ENCODE results near the gene NOX4. TPM values are rescaled to one million over a fixed set of nuclear protein-coding genes. Genes with fewer than 3 reads are reported as not detected.
"Not testable (repeated sequence)": the region's sequence is repeated elsewhere in the genome, so short reads cannot be mapped to it uniquely, and the experiment has no call there.

Gene NOX4
- total RNA-seq, 4 donors from 2014 or later, result 38.4 to 129 (median 67.4) TPM

- no peak for DNase-seq (ENCODE audit: low spot score in 2 of 2)
- no peak overlapping the region for H3K27ac ChIP-seq
Observed at GRCh38 chr11:89420981-89421380, 70.2 kb downstream of the NOX4 start.

GRCh38 chr11:89416961-89417360 lies 74.2 kb downstream of the NOX4 start:
- DNase-seq (ENCODE audit: low spot score in 2 of 2), result no peak
- WGBS, 2 donors, result 43 to 48% methylated on average over 2 of the region's 2 CpGs

More at GRCh38 chr11:89420981-89421380, 70.2 kb downstream of the NOX4 start:
- Histone ChIP-seq H3K36me3 (no peaks in the 10 kb centered on the region), H3K27me3 (no peaks in the 10 kb centered on the region), H3K4me1 (no peaks in the 10 kb centered on the region), H3K4me3 (no peak overlapping the region), H3K9me3 (no peaks in the 10 kb centered on the region)
- TF ChIP-seq EP300 (IDR thresholded peaks at IDR 0.05), result no peak
- TF ChIP-seq POLR2A (IDR thresholded peaks at IDR 0.05), result no peak
- no peak for TF ChIP-seq CTCF (IDR thresholded peaks at IDR 0.05)
- 92 to 93% methylated on average over 3 of the region's 3 CpGs for WGBS, 2 donors

GRCh38 chr11:89411112-89411511 lies 80.1 kb downstream of the NOX4 start:
- H3K9me3 ChIP-seq; H3K36me3 ChIP-seq; H3K27me3 ChIP-seq; H3K4me3 ChIP-seq; H3K27ac ChIP-seq; DNase-seq (ENCODE audit: low spot score in 2 of 2); H3K4me1 ChIP-seq: not testable (repeated sequence)
- 97 to 100% methylated on average over 3 of the region's 3 CpGs for WGBS, 2 donors

More at GRCh38 chr11:89416961-89417360, 74.2 kb downstream of the NOX4 start:
- Histone ChIP-seq H3K27ac (no peak overlapping the region), H3K9me3 (no peaks in the 10 kb centered on the region), H3K36me3 (no peaks in the 10 kb centered on the region), H3K4me3 (no peak overlapping the region), H3K27me3 (no peaks in the 10 kb centered on the region), H3K4me1 (no peaks in the 10 kb centered on the region)
- TF ChIP-seq POLR2A (IDR thresholded peaks at IDR 0.05), result no peak
- no peak for TF ChIP-seq CTCF (IDR thresholded peaks at IDR 0.05)
- TF ChIP-seq EP300 (IDR thresholded peaks at IDR 0.05), result no peak

GRCh38 chr11:89410666-89411065 lies 80.5 kb downstream of the NOX4 start:
- not testable (repeated sequence) for H3K27me3 ChIP-seq; DNase-seq (ENCODE audit: low spot score in 2 of 2); H3K9me3 ChIP-seq; H3K36me3 ChIP-seq; H3K27ac ChIP-seq; H3K4me3 ChIP-seq; H3K4me1 ChIP-seq
- WGBS, 2 donors, result 38 to 64% methylated on average over 1 of the region's 1 CpG

- H3K36me3 ChIP-seq; H3K27me3 ChIP-seq; H3K27ac ChIP-seq; H3K9me3 ChIP-seq; H3K4me1 ChIP-seq; H3K4me3 ChIP-seq; DNase-seq (ENCODE audit: low spot score in 2 of 2): not testable (repeated sequence)
- WGBS, 2 donors, result 64 to 84% methylated on average over 2 of the region's 2 CpGs
Observed at GRCh38 chr11:89408441-89408840, 82.7 kb downstream of the NOX4 start.

- Histone ChIP-seq H3K27ac (no peak overlapping the region), H3K4me3 (no peak overlapping the region), H3K4me1 (no peaks in the 10 kb centered on the region), H3K27me3 (no peaks in the 10 kb centered on the region), H3K9me3 (no peaks in the 10 kb centered on the region), H3K36me3 (no peaks in the 10 kb centered on the region)
- TF ChIP-seq EP300 (IDR thresholded peaks at IDR 0.05) (no peak), POLR2A (IDR thresholded peaks at IDR 0.05) (no peak), CTCF (IDR thresholded peaks at IDR 0.05) (no peak)
- WGBS, 2 donors, result 83 to 94% methylated on average over 1 of the region's 1 CpG
- DNase-seq (ENCODE audit: low spot score in 2 of 2), result no peak
Observed at GRCh38 chr11:89405629-89406028, 85.5 kb downstream of the NOX4 start.

- H3K4me3 ChIP-seq; H3K27me3 ChIP-seq; H3K4me1 ChIP-seq; H3K9me3 ChIP-seq; H3K36me3 ChIP-seq; H3K27ac ChIP-seq; DNase-seq (ENCODE audit: low spot score in 2 of 2): not testable (repeated sequence)
- WGBS, 2 donors, result 75 to 79% methylated on average over 1 of the region's 1 CpG
Observed at GRCh38 chr11:89391654-89392053, 99.5 kb downstream of the NOX4 start.

- H3K27ac ChIP-seq; H3K36me3 ChIP-seq; H3K27me3 ChIP-seq; DNase-seq (ENCODE audit: low spot score in 2 of 2); H3K4me1 ChIP-seq; H3K4me3 ChIP-seq: not testable (repeated sequence)
- peaks cover 0 to 13% (median 0%) of the 10 kb centered on the region in 4 donors for H3K9me3 ChIP-seq
- 91 to 93% methylated on average over 3 of the region's 3 CpGs for WGBS, 2 donors
Observed at GRCh38 chr11:89387501-89387900, 103.7 kb downstream of the NOX4 start.

GRCh38 chr11:89382986-89383385 lies 108.2 kb downstream of the NOX4 start:
- not testable (repeated sequence) for H3K4me1 ChIP-seq; H3K36me3 ChIP-seq; H3K27ac ChIP-seq; H3K27me3 ChIP-seq; H3K4me3 ChIP-seq; DNase-seq (ENCODE audit: low spot score in 2 of 2)
- peaks cover 0 to 13% (median 0%) of the 10 kb centered on the region in 4 donors for H3K9me3 ChIP-seq
- 80 to 90% methylated on average over 2 to 6 of the region's 6 CpGs for WGBS, 2 donors
